GM18868 (cell line): Measurements from ENCODE around the gene TGM5.

Experiments used
- ATAC-seq: cut with Tn5 transposase; IDR thresholded peaks from one replicate; pipeline ENCODE4 v1.9.1; 2021; ENCODE audit warnings: mild to moderate bottlenecking, moderate library complexity; ENCODE audit not compliant: unreplicated experiment

Gene TGM5

GRCh38 chr15:43219929-43220928, 46.5 kb downstream of the TGM5 start:
- ATAC-seq: no peak

GRCh38 chr15:43218908-43219706, 47.6 kb downstream of the TGM5 start:
- no peak for ATAC-seq

- ATAC-seq: no peak
Measured at GRCh38 chr15:43215961-43216360, 50.8 kb downstream of the TGM5 start.

- no peak for ATAC-seq
Measured at GRCh38 chr15:43214592-43215295, 52.0 kb downstream of the TGM5 start.

DNA sequence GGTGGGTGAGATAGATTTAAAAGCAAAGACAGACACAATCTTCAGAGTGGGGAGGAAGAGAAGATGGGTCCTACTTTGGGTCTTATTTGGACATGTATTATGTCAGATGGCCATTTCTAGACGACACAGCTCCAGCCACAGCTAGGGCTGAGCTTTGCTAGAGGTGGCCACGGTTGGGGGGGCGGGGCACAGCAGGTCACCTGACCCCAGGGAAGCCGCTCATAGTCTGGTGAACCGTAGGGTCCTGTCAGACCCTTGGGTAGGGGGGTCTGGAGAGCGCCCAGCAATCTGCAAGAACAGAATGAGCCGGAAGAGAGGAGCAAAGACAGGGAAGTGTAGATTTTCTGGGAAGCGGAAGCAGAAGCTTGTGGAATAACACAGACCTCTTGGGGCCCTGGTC, 52.6 kb downstream of the TGM5 start:
- ATAC-seq: no peak

GRCh38 chr15:43213466-43213865, 53.3 kb downstream of the TGM5 start:
- no peak for ATAC-seq

- no peak for ATAC-seq
Measured at GRCh38 chr15:43212951-43213350, 53.8 kb downstream of the TGM5 start.

DNA sequence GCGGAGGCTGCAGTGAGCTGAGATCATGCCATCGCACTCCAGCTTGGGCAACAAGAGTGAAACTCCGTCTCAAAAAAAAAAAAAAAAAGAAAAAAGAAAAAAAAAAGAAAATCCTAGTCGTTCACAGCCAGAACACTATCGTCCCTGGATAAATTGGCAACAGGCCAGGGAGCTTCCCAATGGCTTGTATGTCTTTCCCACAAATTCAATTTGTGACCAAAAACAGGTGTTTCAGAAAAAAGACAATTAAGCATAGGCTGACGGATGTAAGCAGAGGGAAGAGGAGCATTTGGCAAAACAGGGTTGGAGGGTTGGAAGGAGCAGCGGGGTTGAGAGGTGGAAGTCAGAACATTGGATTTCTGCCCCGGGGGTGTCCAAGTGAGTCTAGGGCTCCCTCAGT, 54.4 kb downstream of the TGM5 start:
- no peak for ATAC-seq

GRCh38 chr15:43211224-43211735, 55.4 kb downstream of the TGM5 start:
- ATAC-seq: no peak

GRCh38 chr15:43210807-43211206, 55.9 kb downstream of the TGM5 start:
- no peak for ATAC-seq

DNA sequence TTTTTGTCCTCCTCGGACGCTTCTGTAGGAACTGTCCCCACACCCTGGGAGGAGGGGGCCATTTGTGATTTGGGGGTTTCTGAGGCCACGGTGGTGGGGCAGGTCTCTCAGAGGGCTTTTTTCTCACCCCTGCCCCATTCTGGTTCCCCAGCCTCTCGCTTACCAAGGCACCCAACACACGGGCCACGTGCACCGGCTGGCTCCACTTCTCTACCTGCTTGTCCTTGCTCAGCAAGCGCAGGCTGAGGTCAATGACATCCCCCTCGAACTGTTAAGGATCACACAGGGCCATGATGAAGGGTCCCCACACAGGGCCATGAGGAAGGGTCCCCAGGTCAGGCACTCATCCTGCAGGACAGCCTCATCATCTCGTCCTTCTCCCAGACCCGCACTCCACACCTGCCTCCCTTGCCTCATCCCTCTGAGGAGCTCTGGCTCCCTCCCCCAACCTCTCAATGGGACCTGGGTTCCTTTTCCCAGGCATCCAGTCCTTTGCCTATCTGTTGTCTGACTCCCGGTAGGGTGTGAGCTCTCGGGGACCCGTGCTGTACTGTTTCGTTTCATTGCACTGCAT, 56.5 kb downstream of the TGM5 start:
- no peak for ATAC-seq

- ATAC-seq: no peak
Measured at GRCh38 chr15:43209059-43209824, 57.5 kb downstream of the TGM5 start.

DNA sequence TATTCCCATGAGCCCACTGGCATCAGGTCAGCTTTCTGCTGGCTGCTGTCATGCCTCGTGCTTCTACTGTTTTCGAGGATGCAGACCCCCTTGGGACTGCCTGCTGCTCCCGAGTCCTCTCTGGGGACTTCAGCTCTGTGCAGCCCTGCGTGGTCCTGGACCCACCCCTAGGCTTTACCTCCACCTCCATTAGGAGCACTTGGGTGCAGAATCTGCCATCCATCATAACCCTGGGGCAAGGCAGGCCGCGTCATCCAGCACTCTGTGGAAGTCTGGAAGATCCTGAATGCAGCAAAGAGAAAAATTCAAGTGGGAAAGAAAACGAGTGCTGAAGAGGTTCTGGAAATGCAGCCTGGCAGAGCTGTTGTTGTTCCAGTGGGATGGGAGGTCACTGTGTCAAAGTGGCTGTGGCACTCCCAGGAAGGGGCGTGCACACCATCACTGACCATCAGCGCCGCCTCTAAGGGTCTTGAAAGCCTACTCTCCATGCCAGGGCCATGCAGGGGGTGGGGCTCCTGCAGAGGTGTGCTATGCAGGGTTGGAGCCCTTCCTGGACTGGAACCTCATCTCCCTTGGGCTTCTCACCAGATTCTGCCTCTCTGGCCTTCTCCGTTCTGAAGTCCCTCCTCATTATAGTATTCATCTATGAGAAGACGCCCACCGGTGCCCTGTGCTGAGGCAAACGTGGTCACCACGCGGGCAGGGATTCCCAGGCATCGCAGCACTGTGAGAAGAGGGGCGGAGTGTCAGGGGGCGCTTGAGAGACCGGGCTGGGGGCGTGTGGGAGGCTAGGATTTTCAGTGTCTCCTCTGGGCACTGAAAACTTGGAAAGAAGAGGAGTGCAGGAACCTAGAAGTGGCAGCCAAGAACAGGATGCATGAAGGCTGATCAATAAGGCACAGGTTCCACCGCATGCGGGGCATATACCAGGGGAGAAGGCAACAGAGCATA, 58.4 kb downstream of the TGM5 start:
- ATAC-seq: no peak

GRCh38 chr15:43207024-43207423, 59.7 kb downstream of the TGM5 start:
- ATAC-seq: no peak

DNA sequence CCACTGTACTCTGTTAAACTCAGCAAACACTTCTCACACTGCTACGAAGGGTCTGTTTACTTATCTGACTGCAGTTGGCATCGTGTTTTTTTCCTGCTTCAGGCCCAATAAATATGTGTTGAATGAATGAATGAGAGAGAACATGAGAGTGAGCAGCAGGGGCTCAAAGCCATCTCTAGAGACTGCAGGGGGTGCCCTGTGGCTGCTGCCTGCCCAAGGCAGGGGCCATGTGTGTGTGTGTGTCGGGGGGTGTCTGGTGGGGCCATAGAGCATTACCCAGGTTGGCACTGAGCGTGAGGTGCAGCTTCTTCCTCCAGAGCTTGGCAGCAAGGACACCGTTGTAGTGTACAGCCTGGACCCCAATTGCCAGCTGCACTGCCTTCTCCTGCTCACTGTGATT, 60.7 kb downstream of the TGM5 start:
- ATAC-seq: no peak

- ATAC-seq: no peak
Measured at GRCh38 chr15:43204016-43204901, 62.5 kb downstream of the TGM5 start.

DNA sequence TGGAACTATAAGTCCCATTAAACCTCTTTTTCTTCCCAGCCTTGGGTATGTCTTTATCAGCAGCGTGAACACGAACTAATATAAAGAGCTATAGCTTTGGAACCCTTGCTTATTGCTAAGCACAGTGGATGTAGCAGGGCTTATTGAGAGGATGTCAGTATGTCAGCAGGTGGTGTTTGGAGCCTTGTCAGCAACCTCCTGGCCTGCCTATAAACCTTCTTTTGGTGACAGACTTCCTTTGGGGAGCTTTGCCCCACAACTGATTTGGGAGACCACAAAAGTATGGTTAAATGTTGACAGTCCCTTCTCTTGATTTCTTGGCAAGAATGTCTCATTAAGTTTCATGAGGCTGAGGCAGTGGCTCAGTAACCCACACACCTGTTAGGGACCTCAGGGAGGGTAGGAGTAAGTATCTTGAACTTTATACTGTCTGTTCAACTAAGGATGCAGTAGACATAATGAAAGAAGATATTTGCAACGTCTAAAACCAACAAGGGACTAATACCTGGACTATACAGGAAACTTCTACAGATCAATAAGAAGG, 66.7 kb downstream of the TGM5 start:
- no peak for ATAC-seq

GRCh38 chr15:43198992-43199391, 67.7 kb downstream of the TGM5 start:
- no peak for ATAC-seq
